ENCODE results near the gene OVOL3. TPM values are rescaled to one million over a fixed set of nuclear protein-coding genes. Genes with fewer than 3 reads are reported as not detected.

Gene OVOL3
- total RNA-seq, 4 donors from 2014 or later, result not detected

DNA sequence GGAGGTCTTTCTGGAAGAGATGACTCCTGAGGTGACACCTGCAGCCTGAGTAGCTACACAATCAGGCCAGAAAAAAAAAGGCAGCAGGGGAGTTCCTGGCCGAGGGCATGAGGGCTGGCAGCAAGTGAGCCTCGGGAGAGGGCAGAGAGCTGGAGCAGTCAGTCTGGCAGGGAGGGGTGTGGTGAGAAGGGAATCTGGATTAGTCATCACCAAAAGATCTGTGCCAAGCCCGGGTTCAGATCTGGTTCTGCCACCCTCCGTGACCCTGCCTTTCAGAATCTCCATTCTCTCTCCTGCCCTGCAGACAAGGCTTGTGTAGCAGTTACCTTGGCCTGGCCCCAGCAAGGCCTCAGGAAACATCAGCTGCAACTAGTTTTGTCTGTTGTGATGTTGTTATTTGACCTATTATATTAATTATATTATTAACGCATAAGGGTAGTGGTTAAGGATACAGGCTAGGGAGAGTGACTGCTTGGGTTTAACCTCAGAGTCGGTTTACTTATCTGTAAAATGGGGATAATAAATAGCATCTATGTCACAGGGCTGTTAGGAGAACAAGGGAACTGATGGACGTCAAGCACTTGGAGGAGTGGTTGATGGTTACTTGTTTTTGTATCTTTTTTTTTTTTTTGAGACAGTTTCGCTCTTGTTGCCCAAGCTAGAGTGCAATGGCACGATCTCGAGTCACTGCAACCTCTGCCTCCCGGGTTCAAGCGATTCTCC is 26.2 kb downstream of the OVOL3 start:
- 56 to 74% methylated on average over 7 to 12 of the region's 12 CpGs for WGBS, 2 donors (ENCODE audit: low coverage in 1 of 2)
- in situ Hi-C loops (cut with MboI; ENCODE audit: low pct_ligation_motif_present in 1 of 4, low pct_unique_long_range_greater_than_20kb in 1 of 4, low sequenced_read_pairs in 3 of 4) (no loop called here), intact Hi-C loops (cut with DNase I; ENCODE audit: low total_unique reads) (no loop called here)
- Histone ChIP-seq H3K27ac (peak overlapping the region; percentile 80 to 85 (median 83)), H3K4me3 (peak overlapping the region in 2 of 4 donors; percentile 11 to 25), H3K27me3 (no peaks in the 10 kb centered on the region), H3K4me1 (peaks cover 3 to 33% (median 27%) of the 10 kb centered on the region in 4 donors), H3K36me3 (peaks cover 0 to 2% (median under 1%) of the 10 kb centered on the region in 4 donors), H3K9me3 (no peaks in the 10 kb centered on the region)
- TF ChIP-seq EP300 (IDR thresholded peaks at IDR 0.05; ENCODE audit: low read depth) (no peak), POLR2AphosphoS5 (IDR thresholded peaks at IDR 0.05) (peak in 2 of 3 donors; percentile 72 to 76), POLR2A (IDR thresholded peaks at IDR 0.05) (peak; percentile 50)
- DNase-seq, result peak; percentile 80

- Histone ChIP-seq H3K9me3 (no peaks in the 10 kb centered on the region), H3K27ac (peak overlapping the region; percentile 96 to 99 (median 98)), H3K36me3 (peaks cover 0 to 14% (median 9%) of the 10 kb centered on the region in 4 donors), H3K27me3 (no peaks in the 10 kb centered on the region), H3K4me1 (peaks cover 3 to 31% (median 27%) of the 10 kb centered on the region in 4 donors), H3K4me3 (peak overlapping the region; percentile 62 to 81 (median 76))
- intact Hi-C loops (cut with DNase I; ENCODE audit: low total_unique reads) (no loop called here), in situ Hi-C loops (cut with MboI; ENCODE audit: low pct_ligation_motif_present in 1 of 4, low pct_unique_long_range_greater_than_20kb in 1 of 4, low sequenced_read_pairs in 3 of 4) (no loop called here)
- no peak for DNase-seq
- TF ChIP-seq POLR2AphosphoS5 (IDR thresholded peaks at IDR 0.05) (no peak), EP300 (IDR thresholded peaks at IDR 0.05; ENCODE audit: low read depth) (no peak), POLR2A (IDR thresholded peaks at IDR 0.05) (no peak)
- TF ChIP-seq, protein P1, sequence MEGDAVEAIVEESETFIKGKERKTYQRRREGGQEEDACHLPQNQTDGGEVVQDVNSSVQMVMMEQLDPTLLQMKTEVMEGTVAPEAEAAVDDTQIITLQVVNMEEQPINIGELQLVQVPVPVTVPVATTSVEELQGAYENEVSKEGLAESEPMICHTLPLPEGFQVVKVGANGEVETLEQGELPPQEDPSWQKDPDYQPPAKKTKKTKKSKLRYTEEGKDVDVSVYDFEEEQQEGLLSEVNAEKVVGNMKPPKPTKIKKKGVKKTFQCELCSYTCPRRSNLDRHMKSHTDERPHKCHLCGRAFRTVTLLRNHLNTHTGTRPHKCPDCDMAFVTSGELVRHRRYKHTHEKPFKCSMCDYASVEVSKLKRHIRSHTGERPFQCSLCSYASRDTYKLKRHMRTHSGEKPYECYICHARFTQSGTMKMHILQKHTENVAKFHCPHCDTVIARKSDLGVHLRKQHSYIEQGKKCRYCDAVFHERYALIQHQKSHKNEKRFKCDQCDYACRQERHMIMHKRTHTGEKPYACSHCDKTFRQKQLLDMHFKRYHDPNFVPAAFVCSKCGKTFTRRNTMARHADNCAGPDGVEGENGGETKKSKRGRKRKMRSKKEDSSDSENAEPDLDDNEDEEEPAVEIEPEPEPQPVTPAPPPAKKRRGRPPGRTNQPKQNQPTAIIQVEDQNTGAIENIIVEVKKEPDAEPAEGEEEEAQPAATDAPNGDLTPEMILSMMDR (IDR thresholded peaks at IDR 0.05), result no peak
- 43 to 49% methylated on average over 6 to 7 of the region's 7 CpGs for WGBS, 2 donors (ENCODE audit: low coverage in 1 of 2)
Observed at GRCh38 chr19:36139120-36139472, 28.2 kb downstream of the OVOL3 start.

GRCh38 chr19:36139473-36140303 is 28.7 kb downstream of the OVOL3 start, which contains the start of gene CAPNS1:
Gene CAPNS1 (plus strand): TSS chr19:36140066. CDS start chr19:36141012, 946 bp downstream.
- TF ChIP-seq POLR2AphosphoS5 (IDR thresholded peaks at IDR 0.05) (peak; percentile 96 to 98 (median 98)), POLR2A (IDR thresholded peaks at IDR 0.05) (peak; percentile 99), EP300 (IDR thresholded peaks at IDR 0.05; ENCODE audit: low read depth) (no peak)
- TF ChIP-seq, protein P1 (IDR thresholded peaks at IDR 0.05), result peak in 2 of 5 experiments; percentile 28 to 49
- H3K36me3 ChIP-seq, result peaks cover 0 to 20% (median 9%) of the 10 kb centered on the region in 4 donors
- intact Hi-C loops (cut with DNase I; ENCODE audit: low total_unique reads), result no loop called here
- peak within 1 kb of the TSS; percentile 74 to 92 (median 80) for H3K4me3 ChIP-seq
- H3K27me3 ChIP-seq, result no peaks in the 10 kb centered on the region
- H3K9me3 ChIP-seq, result no peaks in the 10 kb centered on the region
- peaks cover 3 to 31% (median 27%) of the 10 kb centered on the region in 4 donors for H3K4me1 ChIP-seq
- in situ Hi-C loops (cut with MboI; ENCODE audit: low pct_ligation_motif_present in 1 of 4, low pct_unique_long_range_greater_than_20kb in 1 of 4, low sequenced_read_pairs in 3 of 4), result no loop called here
- H3K27ac ChIP-seq, result peak within 1 kb of the TSS; percentile 96 to 99 (median 98)
- 0% methylated on average over 41 of the region's 75 CpGs; no CpG with 5 or more reads in 1 of the 2 donors for WGBS, 2 donors (ENCODE audit: low coverage in 1 of 2)
- DNase-seq, result peak; percentile 98

DNA sequence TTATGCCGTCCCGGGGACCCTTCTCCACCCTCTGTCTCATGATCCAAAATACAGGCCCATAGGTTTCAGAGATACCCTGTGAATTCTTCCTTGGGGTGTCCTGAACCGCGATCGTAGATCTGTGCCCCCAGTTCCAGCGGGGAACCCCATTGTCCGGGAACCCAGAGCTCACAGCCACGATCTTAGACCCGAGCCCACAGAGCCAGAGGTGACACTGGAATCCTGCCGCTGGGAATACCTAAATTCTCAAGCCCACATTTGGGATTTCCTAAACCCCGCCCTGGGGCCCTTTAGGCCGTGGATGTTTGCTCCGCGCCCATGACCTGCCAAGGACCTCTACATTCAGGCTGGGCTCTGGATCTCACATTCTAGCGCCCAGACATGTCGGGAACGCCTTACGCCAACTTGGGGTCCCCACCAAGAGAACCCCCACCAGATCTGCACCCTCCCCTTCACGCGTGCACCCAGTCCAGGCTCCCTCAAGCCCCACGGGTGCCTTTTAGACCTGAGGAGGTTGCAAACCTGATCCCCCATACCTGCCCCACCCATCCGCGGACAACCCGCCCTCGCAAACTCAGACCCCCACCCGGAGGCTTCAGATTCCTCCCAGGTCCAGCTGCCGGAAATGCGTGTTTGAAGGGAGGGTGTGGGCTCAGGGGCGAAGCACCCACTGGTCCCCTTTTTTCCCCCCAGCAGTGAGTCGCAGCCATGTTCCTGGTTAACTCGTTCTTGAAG is 29.5 kb downstream of the OVOL3 start:
- Histone ChIP-seq H3K4me3 (peak overlapping the region; percentile 74 to 92 (median 80)), H3K4me1 (peaks cover 3 to 31% (median 27%) of the 10 kb centered on the region in 4 donors), H3K27ac (peak overlapping the region; percentile 96 to 99 (median 98)), H3K27me3 (no peaks in the 10 kb centered on the region), H3K36me3 (peaks cover 0 to 26% (median 11%) of the 10 kb centered on the region in 4 donors), H3K9me3 (no peaks in the 10 kb centered on the region)
- intact Hi-C loops (cut with DNase I; ENCODE audit: low total_unique reads), result no loop called here
- peak; percentile 53 for DNase-seq
- TF ChIP-seq, protein P1 (IDR thresholded peaks at IDR 0.05), result no peak
- in situ Hi-C loops (cut with MboI; ENCODE audit: low pct_ligation_motif_present in 1 of 4, low pct_unique_long_range_greater_than_20kb in 1 of 4, low sequenced_read_pairs in 3 of 4), result no loop called here
- 0% methylated on average over 29 of the region's 31 CpGs; no CpG with 5 or more reads in 1 of the 2 donors for WGBS, 2 donors (ENCODE audit: low coverage in 1 of 2)
